Stimulated activated CD8-positive, alpha-beta memory T cell treated with anti-CD3 and anti-CD28 coated beads, Interleukin-15, amount 100 ng/mL, for 1 hour (primary cell): ENCODE results near the gene SREBF1.

Experiments used
- DNase-seq: peaks from one replicate; pipeline ENCODE4 v3.0.0-alpha.2; 2020; ENCODE audit warnings: low read depth

The SREBF1 gene

DNA sequence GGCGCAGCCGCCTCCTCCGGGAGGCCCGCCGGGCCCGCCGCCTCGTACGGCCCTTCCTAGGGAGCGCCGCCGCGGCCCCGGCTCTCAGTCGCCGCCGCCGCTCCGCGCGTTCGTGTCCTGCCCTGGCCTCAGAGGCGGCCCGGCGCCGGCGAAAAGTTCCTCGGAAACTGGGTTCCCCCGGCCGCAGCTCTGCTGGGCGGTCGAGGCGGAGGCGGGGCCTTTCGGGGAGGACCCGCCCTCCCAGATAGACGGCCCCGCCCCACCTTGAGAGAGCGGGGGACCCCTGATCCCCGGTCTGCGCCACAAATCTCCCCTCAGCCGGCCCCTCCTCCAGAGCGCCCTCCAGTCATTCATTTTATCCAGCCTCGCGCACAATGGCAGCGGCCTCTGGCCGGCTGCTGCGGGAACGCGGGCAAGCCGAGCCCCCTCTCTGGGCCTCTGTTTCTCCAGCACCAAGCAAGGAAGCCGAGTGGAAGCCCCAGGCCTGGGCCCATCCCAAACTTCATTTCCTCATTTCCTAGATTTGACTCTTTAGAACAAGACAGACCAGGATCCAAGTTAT is at the start of gene SREBF1:
TSS of gene SREBF1 (minus strand) at position 169 of the 562 bp plus-strand sequence. CDS start 169 bp downstream, outside the sequence.
- DNase-seq, result no peak

DNA sequence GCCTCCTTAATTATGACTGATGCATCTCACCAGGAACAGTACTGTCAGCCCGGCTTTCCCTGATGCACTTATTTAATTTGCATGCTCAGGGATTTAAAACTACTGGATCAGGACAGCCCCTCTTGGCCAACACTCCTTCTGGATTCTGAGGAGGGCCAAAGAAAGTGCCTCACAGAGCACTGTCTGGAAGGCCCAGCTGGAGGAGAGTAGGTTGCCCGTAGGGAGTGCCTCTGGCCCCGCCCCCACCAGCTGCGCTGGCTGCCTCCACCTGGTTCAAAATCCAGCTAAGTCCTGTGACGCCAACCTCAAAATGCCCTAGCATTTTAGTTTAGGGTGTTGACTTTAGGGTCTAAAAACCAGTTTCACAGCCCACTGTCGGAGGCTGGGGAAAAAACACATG is 49.4 kb upstream of the SREBF1 start:
- no peak for DNase-seq

DNA sequence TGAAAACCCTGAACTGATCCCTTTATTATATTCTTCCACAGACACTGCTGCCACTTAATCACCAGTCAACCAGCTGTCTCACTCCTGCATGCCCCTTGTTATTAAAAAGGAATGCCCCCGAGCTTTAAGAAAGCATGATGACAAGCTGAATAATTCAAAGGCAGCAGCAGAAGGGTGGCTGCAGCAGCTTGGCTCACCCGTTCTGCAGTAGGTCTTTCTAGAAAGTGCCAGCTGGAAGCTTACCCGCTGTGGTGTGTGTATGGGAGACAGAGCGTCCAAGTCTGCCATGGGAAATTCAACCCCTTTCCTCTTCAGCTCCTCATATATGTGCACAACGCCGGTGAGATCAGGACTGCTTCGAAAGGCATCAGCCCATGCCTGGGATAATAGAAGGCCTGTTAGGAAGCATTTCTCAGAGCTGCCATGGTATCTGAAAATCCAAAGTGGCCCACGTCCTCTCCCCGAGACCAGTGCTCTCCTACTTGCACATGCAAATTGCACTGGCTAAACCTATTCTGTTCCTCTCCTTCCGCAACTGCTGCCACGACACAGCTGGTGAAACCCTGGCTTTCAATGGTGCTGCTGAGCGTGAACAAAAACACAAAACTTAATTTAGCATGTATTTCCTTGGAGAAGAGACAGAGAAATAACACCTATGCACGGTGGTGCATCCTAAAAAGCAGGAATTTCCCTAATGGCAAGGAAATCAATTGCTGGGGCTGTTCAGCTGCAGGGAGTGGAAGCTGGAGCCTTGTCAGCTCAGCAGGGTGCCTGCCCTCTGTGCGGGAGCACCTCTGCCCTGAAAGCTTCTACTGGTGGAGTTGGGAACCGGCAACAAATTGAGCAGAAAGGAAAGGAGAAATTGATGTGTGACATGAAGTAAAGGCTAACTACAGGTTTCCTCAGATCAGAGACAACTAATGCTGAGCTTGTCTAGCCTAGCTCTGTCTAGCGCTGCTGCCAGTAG is 47.9 kb upstream of the SREBF1 start:
- no peak for DNase-seq

GRCh38 chr17:17883801-17884200 is 47.0 kb upstream of the SREBF1 start:
- no peak for DNase-seq

DNA sequence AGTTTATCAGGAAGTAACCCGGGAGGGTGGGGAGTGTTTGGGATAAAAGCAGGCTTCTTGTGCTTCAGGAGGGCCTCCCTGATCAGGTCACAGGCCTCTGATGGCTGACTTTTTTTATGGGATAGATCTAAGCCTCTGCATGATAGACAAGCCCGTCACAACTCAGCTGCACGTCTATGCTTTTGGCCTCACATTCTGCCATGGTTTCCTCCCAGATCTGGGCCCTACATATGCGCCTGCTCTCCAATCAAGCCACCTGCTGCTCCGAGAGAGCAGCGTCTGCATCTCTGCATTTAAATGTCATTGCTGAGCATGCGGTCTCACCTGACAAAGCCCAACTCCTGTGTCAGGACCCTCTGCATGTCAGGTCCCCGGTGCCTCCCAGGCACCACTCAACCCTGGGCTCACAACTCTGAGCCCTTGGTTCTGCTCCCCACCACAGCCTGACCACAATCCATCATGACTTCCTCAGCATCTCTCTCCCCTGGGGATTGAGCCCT is 45.3 kb upstream of the SREBF1 start:
- DNase-seq, result no peak

DNA sequence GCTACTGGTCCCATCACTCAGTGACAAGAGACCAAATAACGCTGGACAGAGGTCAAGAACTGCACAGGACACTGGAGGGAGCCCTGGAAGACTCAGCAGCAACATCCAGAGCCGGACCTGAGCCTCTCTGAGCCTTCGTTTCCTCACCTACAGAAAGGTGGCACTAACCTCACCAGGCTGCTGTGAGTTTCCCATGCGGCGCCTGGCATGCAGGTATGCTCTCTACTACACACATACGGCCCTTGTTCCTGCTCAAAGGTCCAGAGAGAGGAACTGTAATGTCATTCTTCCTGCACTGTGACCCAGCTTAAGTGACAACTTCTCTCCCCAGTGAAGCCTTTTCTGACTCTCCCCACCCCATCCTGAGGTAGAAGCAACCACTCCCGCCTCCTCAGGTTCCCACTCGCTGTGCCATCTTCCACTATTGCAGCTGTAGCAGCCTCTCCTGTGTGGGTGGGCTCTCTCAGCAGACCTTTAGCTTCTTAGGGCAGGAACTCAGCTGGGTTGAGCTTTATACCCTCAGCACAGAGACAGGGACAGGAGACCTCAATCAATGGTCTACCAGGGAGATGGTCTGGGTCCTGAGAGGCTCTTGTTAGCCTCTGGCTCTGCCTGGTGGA is 43.9 kb upstream of the SREBF1 start:
- DNase-seq, result no peak

DNA sequence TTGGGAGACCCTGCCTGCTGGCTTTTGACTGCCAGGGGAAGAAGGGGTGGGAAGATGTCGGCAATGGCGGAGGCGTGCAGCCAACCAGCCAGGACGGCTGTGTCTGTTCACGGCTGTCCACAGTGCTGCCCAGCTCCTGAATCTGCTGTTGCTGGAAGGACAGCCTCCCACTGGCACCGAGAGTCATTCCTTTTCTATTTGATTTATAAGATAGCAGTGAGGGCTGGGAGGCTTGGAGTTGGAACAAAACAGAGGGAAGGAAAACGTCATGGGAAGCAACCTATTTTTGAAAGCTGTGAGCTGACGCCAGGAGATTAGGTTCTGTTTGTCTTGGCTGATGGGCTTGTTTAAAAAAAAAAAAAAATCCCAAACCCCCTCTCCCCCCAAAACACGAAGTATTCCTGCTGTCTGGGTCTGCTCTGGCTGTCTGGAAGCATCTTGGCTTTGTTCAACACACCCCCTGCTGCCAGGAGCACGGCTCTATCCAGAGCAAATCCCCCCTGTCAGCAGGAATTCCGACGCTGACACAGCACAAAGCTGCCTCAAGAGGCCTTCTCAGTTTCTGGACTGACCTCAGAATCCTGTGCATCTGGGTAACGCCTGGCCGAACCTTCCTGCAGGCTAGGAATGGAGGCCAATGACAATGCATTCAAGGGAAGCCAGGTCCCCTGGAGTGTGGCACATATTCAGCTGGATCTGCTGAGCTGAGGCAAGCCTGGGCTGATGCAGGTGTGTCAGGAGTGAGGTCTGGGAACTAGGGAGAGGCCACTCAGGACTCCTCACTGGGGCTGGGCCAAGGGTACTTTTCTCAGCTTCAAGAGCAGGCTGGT is 41.0 kb upstream of the SREBF1 start:
- DNase-seq, result no peak

GRCh38 chr17:17876959-17877528 is 40.3 kb upstream of the SREBF1 start:
- no peak for DNase-seq

DNA sequence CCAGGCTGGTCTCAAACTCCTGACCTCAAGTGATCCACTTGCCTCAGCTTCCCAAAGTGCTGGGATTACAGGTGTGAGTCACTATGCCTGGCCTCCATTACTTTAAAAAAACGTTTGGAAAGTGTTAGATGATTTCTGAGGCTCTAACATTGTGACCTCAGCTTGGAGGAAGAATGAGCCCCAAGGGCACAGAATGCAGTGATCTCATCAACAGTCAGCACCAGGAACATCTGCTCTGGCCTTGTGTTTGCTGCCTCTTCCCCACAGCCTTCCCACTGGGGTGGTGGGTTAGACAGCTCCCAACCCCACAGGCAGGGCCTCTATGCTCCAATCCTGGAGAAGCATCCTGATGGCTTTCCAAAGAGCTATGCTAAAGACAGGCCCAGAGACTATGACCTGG is 37.7 kb upstream of the SREBF1 start:
- DNase-seq, result no peak

GRCh38 chr17:17873450-17873991 is 36.7 kb upstream of the SREBF1 start:
- no peak for DNase-seq

DNA sequence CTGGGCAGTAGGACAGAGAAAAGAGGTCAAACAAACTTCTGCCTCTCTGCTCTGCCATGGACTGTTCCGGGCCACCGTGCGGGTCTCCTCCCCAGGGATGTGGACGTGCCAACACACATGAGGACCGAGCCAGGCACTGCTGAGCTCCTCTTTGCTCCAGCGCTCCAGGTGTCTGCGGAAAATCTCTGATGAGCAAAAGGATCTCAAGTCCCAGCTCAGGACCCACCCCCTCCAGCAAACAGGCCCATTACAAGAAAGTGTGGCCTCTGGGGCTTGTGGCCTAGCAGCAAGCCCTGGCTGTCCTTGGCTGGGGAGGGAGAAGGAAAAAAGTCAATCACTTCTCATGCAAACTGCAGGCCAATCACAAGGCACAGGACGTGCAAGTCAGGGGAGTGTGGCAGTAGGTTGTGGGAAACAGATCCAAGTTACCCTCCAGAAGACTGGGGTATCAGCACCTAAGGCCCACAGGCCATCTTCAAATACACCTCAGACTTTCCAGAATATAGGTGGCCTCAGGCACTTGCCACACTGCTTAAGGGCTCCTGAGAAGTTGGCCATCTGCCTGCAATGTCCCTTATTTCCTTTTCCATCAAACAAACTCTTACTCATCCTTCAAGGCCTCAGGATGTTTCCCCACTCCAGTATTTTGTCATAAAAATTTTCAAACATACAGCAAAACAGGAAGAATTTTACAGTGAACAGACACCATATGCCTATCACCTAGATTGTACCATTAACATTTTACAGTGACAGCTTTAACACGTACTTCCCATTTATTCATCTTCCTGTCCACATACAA is 36.0 kb upstream of the SREBF1 start:
- no peak for DNase-seq

- DNase-seq, result no peak
Measured at GRCh38 chr17:17871913-17872312, 35.1 kb upstream of the SREBF1 start.

DNA sequence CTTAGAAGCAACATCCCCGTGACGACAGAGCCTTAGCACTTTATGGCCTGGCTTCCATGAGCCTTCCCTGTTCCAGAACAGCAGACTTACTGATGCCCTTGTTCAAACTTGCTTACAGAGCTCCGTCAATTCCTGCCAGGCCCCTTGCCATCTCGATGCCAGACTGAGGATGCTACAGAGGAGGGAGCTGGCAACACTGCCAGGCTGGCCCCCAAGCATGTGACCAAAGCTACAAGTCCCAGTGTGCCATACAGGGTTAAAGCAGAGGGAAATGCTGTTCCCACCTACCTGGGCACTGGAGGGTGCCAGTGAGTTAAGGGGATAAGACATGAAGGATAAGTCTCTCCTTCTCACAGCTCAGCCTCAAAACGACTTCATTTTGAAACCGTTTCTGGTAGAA is 33.5 kb upstream of the SREBF1 start:
- DNase-seq, result no peak

DNA sequence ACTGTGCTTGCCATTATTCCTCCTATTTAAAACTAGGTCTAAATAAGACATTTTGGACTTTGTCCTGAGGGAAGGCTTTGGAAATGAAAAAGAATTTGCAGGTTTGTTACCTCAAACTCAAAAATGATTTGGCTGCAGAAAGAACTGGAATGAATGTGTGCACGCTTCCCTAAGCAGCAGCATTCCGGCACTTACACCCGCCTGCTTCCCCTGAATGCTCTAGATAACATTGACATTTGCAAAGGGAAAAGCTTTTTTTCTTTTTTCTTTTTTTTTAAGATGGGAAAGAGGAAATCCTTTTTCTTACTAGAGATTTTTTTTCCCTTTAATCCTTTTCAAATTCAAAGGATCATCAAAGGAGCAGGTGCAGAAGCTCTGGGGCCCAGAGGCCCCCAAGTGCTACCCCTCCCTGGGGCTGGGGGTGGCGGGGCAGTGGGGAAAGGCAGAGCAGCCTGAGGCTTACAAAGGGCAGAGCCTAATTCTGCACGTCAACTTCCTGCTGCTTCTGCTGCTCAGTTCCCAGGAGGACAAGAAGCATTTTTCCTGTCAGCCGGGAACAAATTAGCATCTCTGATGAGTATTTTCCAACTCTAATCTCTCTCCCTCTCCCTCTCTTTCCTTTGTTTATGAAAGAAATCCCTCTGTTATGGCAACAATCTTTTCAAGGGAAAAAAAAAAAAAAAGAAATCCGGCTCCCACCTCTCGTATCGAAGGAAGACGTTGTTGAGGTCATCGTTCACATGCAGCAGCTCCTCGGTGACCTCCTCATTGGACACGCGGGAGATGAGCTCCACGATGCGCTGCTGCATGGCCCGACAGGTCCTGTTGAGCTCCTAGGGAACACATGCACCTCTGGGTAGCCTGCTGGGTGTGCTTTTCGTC is 32.1 kb upstream of the SREBF1 start:
- no peak for DNase-seq

GRCh38 chr17:17866897-17867296 is 30.1 kb upstream of the SREBF1 start:
- no peak for DNase-seq

DNA sequence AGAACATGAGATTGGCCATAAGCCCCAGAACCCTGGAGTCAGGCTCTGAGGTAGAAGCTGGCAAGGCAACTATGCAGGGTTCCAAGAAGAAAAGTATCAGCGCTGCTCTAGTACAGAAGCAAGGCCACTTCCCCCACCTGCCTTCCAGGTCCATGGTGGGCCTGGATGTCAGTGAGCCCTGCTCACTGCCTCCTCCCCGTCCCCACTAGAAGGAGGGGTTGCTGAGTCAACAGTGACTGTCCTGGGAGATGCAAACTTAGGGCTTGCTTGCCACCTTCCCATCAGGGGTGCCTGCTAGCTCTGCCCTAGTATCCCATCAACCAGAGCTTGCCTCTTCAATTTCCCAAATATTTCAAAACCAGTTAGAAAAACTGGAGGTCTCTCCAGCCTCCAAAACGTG is 29.6 kb upstream of the SREBF1 start:
- DNase-seq, result no peak

- no peak for DNase-seq
Measured at GRCh38 chr17:17865035-17865434, 28.2 kb upstream of the SREBF1 start.

GRCh38 chr17:17860766-17861107 is 24.0 kb upstream of the SREBF1 start:
- no peak for DNase-seq

DNA sequence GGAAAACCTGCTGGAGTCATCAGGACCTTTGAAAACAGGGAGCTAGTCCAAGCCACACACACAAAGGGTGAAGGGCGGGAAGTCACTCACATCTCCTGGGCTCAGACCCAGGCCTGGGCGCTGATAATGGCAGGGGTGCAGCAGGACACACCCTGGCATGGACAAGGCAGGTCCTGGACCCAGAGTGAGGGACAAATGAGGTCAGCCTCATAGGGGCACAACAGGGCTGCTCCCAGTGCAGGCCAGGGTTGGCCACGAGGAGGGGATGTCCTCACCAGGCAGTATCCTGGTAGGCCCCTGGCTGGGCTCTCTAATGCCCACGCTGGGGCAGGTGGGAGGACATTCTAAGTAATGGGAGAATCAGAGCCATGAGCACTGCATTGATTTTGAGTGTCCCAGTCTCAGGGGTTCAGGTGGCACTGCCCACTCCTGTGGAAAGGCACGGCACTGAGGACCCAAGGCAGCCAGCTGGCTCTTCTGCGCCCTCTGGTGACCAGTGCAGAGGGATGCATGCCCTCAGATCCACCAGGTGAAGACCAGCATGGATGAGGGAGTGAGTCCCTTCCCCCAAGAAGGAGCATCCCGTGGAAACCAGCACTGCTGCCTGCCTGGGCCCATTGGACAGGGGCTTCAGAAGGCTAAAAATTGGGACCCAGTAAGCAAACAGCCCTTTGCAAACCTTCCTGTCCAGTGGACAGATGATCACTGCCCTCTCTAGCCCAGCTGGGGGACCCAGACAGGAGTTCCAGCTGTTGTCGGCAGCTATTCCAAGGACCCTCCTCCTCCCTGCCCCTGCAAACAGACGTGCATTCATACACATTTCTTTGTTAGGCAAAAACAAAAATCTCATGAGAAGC is 23.4 kb upstream of the SREBF1 start:
- peak; percentile 41 for DNase-seq
